Astrocyte of the cerebellum (primary cell): ENCODE data around the gene CLPTM1L.

Source experiments
- DNase-seq: peaks from one replicate; pipeline ENCODE4 v3.0.0-alpha.2; 2011; ENCODE audit warnings: low read depth
- H3K4me3 ChIP-seq: 2 replicates; pipeline ENCODE4 v1.5.1; 2011; ENCODE audit warnings: mild to moderate bottlenecking, low read depth, low read length, moderate library complexity
- in situ Hi-C: cut with HindIII; loops from 2 replicates; pipeline ENCODE4 v1.10.0; 2017; ENCODE audit warnings: low sequenced_read_pairs
- TF ChIP-seq, protein P1 (sequence below): IDR thresholded peaks from 2 replicates; pipeline ENCODE4 v1.5.1; 2012; ENCODE audit warnings: low read length, low read depth, moderate library complexity, mild to moderate bottlenecking; ENCODE audit errors: missing control alignments

Gene CLPTM1L

DNA sequence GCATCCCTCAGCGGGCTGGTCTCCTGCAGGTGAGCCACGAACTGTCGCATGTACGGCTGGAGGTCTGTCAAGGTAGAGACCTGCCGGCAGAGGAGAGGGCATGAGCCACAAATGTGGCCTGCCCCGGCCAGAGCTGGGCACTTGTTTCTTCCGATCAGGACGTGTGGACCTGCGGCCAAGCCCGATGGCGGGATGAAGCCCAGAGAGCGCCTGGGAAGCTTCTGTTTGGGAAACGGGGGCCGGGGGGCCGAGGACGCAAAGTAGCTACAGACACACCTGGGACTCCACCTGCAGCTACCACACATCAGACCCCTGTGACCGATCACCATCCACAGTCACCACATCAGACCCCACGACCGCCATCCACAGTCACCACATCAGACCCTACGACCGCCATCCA, 72.7 kb downstream of the CLPTM1L start:
- DNase-seq = no peak
- in situ Hi-C loops = no loop called here
- no peak overlapping the region for H3K4me3 ChIP-seq
- TF ChIP-seq, protein P1, sequence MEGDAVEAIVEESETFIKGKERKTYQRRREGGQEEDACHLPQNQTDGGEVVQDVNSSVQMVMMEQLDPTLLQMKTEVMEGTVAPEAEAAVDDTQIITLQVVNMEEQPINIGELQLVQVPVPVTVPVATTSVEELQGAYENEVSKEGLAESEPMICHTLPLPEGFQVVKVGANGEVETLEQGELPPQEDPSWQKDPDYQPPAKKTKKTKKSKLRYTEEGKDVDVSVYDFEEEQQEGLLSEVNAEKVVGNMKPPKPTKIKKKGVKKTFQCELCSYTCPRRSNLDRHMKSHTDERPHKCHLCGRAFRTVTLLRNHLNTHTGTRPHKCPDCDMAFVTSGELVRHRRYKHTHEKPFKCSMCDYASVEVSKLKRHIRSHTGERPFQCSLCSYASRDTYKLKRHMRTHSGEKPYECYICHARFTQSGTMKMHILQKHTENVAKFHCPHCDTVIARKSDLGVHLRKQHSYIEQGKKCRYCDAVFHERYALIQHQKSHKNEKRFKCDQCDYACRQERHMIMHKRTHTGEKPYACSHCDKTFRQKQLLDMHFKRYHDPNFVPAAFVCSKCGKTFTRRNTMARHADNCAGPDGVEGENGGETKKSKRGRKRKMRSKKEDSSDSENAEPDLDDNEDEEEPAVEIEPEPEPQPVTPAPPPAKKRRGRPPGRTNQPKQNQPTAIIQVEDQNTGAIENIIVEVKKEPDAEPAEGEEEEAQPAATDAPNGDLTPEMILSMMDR = no peak

DNA sequence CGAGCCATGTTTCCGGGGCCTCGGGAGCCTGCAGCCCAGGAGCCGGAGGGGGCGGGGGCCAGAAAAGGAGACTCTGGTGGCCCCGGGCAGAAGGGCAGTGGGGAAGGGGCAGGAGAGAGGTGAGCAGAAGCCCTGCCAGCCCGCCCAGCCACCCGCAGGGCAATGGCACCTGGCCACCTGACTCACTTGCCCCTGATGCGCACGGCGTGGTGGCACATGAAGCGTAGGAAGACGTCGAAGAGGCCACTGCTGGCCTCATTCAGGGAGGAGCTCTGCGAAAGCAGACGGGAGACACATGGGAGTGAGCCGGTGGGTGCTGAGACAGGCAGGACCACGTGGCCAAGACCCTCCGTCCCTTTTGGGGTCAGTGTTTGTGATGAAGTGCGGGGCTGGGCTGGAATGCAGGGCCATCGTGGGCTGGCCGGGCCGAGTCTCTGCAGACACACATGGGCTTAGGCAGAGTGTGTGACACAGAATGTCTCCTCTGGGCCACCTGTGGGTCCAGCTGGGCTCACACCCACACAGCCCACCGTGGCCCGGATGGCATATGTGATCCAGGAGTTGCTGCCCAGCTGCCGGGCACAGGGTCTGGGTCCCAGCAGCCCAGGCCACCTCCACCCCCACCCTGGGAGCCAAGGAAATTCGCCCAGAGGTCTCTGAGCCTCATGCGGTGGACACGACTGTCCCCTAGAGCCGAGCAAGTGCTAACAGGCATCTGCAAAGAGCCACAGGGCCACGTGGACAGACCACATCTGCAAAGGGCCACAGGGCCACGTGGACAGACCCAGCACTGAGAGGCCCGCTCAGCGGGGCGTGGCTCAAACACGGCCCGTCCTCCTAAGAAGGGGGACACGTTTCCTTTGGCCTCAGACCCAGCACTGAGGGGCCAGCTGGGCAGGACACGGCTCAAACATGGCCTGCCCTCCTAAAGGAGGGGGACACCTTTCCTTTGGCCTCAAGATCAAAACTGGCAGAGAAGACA, 73.7 kb downstream of the CLPTM1L start:
- in situ Hi-C loops = no loop called here
- no peak overlapping the region for H3K4me3 ChIP-seq
- DNase-seq = no peak
- TF ChIP-seq, protein P1 = no peak

DNA sequence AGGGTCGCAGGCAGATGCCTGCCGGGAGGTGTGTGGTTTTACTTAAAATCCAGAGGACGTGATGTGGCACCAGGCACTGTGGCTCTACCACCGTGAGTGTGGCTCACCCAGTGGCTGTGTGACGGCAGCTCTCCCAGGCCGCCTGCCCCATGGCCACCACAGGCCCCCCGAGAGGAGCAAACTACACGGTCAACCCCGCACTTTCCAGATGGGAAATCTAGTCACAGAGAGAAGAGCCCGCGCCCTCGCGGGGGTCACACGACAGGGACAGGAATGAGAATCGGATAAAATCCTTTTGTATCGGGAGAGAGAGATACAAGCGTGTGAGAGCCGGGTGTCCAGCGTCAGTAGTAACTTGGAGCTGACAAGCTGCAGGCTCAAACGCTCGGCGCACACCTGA, 74.5 kb downstream of the CLPTM1L start:
- H3K4me3 ChIP-seq = no peak overlapping the region
- no peak for DNase-seq
- in situ Hi-C loops = no loop called here
- TF ChIP-seq, protein P1 = no peak

DNA sequence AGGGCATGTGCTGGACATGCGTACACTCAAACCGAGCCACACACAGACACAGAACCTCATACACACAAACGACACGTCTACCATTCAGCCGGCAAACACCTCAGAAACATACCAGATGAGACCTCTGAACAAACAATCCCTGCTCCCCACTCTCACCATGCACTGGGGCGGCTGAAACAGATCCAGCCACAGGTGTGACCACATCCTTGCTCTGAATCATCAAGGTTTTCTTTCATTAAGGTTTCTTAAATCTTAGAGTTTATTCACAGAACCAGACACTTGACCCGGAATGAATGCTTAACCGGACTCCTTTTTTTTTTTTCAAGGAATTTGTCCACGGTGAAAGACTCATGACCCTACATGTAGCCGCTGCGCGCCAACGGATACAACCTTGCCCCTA, 76.2 kb downstream of the CLPTM1L start:
- no peak overlapping the region for H3K4me3 ChIP-seq
- TF ChIP-seq, protein P1 = no peak
- in situ Hi-C loops = no loop called here
- no peak for DNase-seq

DNA sequence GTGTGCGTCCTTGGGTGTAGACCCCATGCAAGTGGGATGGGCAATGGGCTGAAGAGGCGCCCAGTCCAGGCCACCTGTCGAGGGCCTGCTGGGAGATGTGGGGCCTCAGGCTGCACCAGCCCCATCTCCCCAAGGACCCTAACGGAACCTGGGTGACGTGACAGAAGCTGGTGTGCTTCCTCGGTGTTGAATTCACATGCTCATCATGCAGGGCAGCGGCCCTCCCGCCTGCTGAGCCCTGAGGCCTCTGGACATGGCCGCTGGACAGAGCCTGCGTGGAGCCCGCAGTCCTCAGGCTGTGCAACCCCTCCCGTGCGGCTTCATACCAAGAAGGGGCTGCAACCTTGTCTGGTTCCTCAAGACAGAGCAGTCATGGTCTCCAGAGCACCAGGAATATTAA, 76.8 kb downstream of the CLPTM1L start:
- DNase-seq = no peak
- in situ Hi-C loops = no loop called here
- H3K4me3 ChIP-seq = no peak overlapping the region
- TF ChIP-seq, protein P1 = no peak
